OCI-LY3 (cell line): ENCODE results near the gene DNHD1.

Source experiments
- EZH2phosphoT487 ChIP-seq: fragments of 200-600 bp; shearing (Covaris generic); IDR thresholded peaks from 2 replicates; pipeline ENCODE4 v1.6.1; 2018; ENCODE audit warnings: antibody characterized with exemption, mixed run types, low read depth
- TF ChIP-seq, protein P1 (sequence below): fragments of 200-600, 300-600 bp; sonication (generic); IDR thresholded peaks from 2 replicates; pipeline ENCODE4 v1.5.1; 2014; ENCODE audit warnings: antibody characterized with exemption, low read length, low read depth

DNA sequence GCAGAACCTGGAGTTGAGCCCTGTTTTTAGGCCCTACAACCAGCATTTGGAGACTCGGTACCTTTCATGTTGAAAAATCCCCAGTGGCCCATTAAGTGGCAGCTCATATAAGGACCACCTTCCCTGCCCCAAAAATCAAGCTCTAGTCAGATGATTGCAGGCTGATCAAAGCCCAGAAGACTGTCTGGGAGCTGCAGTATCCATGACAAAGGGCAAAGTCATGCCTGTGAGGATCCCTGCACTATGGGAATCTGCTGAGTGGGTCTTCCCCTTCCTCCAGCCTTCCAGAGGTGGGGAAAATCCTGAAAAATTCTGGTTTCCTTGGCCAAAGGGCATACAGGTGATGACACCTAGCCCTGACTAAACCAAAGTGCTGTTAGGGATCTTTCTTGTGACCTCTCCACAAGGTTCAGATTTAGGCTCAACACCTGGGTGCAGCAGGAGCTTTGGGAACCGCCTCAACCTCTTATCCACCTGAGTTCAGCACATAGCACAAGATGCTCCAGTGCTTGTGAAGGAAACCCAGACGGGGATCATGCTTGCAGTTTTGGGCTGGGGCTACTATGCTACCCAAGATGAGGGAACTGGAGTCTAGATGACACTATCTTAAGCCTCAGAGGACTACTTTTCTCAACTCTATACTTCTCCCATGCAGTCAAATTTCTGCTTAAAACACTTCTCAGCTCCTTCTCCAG lies 22.1 kb upstream of the DNHD1 start:
- TF ChIP-seq, protein P1, sequence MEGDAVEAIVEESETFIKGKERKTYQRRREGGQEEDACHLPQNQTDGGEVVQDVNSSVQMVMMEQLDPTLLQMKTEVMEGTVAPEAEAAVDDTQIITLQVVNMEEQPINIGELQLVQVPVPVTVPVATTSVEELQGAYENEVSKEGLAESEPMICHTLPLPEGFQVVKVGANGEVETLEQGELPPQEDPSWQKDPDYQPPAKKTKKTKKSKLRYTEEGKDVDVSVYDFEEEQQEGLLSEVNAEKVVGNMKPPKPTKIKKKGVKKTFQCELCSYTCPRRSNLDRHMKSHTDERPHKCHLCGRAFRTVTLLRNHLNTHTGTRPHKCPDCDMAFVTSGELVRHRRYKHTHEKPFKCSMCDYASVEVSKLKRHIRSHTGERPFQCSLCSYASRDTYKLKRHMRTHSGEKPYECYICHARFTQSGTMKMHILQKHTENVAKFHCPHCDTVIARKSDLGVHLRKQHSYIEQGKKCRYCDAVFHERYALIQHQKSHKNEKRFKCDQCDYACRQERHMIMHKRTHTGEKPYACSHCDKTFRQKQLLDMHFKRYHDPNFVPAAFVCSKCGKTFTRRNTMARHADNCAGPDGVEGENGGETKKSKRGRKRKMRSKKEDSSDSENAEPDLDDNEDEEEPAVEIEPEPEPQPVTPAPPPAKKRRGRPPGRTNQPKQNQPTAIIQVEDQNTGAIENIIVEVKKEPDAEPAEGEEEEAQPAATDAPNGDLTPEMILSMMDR, result no peak
- no peak for TF ChIP-seq EZH2phosphoT487
